HFFc6 (cell line): Measurements from ENCODE around the gene LSR. TPM values are rescaled to one million over a fixed set of nuclear protein-coding genes. Genes with fewer than 3 reads are reported as not detected.

ENCODE experiments used
- DNase-seq: peaks from one replicate; pipeline ENCODE4 v3.0.0-alpha.2; 2018
- H3K27ac Mint-ChIP-seq: 2 replicates; pipeline ENCODE4 v1.8.0; 2020; ENCODE audit warnings: mild to moderate bottlenecking, mixed read lengths
- H3K27me3 Mint-ChIP-seq: 2 replicates; pipeline ENCODE4 v1.8.0; 2021; ENCODE audit warnings: mild to moderate bottlenecking, moderate library complexity, mixed read lengths; ENCODE audit not compliant: insufficient read depth
- H3K36me3 Mint-ChIP-seq: 2 replicates; pipeline ENCODE4 v1.8.0; 2021; ENCODE audit warnings: low read depth, mixed read lengths
- H3K4me1 Mint-ChIP-seq: 2 replicates; pipeline ENCODE4 v1.8.0; 2020; ENCODE audit warnings: low read depth, mixed read lengths
- H3K4me3 Mint-ChIP-seq: 2 replicates; pipeline ENCODE4 v1.8.0; 2020; ENCODE audit warnings: mild to moderate bottlenecking, moderate library complexity, mixed read lengths
- H3K9me3 Mint-ChIP-seq: 2 replicates; pipeline ENCODE4 v1.8.0; 2020; ENCODE audit warnings: mild to moderate bottlenecking, mixed read lengths
- long read RNA-seq: library from polyadenylated mRNA; unstranded; transcript quantifications from one replicate; pipeline ENCODE4 v2.0.0, GENCODE V29; 2019
- total RNA-seq, 6 experiments: library from RNA; stranded (reverse); fragmentation: NEBNext Ultra II Directional; extraction: Animal tissue kit (Norgen Biotek cat#: 25700); gene quantifications; 2 replicates in 1 of 6; 3 replicates in 5 of 6; pipeline ENCODE4 v1.2.3, GENCODE V29; 2021
- TF ChIP-seq, protein P1 (sequence below): fragments of 200-600 bp; sonication (generic); IDR thresholded peaks from 2 replicates; pipeline ENCODE4 v1.5.0; 2021; ENCODE audit warnings: antibody characterized with exemption, mild to moderate bottlenecking

The LSR gene, protein sequence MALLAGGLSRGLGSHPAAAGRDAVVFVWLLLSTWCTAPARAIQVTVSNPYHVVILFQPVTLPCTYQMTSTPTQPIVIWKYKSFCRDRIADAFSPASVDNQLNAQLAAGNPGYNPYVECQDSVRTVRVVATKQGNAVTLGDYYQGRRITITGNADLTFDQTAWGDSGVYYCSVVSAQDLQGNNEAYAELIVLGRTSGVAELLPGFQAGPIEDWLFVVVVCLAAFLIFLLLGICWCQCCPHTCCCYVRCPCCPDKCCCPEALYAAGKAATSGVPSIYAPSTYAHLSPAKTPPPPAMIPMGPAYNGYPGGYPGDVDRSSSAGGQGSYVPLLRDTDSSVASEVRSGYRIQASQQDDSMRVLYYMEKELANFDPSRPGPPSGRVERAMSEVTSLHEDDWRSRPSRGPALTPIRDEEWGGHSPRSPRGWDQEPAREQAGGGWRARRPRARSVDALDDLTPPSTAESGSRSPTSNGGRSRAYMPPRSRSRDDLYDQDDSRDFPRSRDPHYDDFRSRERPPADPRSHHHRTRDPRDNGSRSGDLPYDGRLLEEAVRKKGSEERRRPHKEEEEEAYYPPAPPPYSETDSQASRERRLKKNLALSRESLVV
- 1 to 10 TPM; 1.7 to 3.3 (median 2.3) TPM for total RNA-seq
- long read RNA-seq, partial matches to known transcripts, result 1 of 1 reads
- long read RNA-seq, other reads (novel, unspliced or antisense), result 0 of 1 reads

DNA sequence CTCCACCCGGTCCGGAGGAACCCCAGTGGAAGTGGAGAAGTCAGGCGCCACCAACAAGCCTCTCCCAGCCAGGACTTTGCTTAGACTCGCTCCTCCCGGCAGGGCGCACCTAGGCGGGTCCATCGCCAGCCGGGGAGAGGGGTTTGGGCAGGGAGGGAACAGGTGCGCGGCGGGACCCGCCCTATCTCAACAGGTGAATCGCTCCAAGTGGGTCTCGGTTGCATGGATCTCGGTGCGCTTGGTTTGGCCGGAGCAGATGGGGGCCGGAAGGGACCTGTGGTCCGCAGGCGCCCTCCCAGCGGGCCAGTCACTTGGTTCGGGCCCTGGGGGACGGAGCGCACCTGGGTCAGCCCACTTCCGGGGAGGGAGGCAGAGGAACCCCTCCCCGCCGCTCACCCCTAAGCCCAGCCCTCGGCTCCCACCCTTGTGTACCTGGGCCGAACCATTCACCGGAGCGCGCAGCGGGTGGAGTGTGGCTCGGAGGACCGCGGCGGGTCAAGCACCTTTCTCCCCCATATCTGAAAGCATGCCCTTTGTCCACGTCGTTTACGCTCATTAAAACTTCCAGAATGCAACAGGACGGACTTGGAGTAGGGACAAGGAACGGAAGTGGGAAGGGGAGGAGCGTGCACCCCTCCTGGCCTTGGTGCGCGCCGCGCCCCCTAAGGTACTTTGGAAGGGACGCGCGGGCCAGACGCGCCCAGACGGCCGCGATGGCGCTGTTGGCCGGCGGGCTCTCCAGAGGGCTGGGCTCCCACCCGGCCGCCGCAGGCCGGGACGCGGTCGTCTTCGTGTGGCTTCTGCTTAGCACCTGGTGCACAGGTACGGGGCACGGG, at the start of gene LSR:
TSS of gene LSR (plus strand) at position 693 of the 836 bp plus-strand sequence. CDS start at position 714, 21 bp downstream.
- H3K36me3 Mint-ChIP-seq, result peaks cover 5% of the 10 kb centered on the region; the same call in 1 of the 2 replicates
- no peaks in the 10 kb centered on the region for H3K4me1 Mint-ChIP-seq
- H3K27ac Mint-ChIP-seq, result no peak within 1 kb of the TSS
- TF ChIP-seq, protein P1, sequence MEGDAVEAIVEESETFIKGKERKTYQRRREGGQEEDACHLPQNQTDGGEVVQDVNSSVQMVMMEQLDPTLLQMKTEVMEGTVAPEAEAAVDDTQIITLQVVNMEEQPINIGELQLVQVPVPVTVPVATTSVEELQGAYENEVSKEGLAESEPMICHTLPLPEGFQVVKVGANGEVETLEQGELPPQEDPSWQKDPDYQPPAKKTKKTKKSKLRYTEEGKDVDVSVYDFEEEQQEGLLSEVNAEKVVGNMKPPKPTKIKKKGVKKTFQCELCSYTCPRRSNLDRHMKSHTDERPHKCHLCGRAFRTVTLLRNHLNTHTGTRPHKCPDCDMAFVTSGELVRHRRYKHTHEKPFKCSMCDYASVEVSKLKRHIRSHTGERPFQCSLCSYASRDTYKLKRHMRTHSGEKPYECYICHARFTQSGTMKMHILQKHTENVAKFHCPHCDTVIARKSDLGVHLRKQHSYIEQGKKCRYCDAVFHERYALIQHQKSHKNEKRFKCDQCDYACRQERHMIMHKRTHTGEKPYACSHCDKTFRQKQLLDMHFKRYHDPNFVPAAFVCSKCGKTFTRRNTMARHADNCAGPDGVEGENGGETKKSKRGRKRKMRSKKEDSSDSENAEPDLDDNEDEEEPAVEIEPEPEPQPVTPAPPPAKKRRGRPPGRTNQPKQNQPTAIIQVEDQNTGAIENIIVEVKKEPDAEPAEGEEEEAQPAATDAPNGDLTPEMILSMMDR, result no peak
- peaks cover 6% of the 10 kb centered on the region; the same call in 1 of the 2 replicates for H3K9me3 Mint-ChIP-seq
- no peak for DNase-seq
- peaks cover 39% of the 10 kb centered on the region for H3K27me3 Mint-ChIP-seq
- H3K4me3 Mint-ChIP-seq, result no peak within 1 kb of the TSS

- Mint-ChIP-seq H3K36me3 (no peaks in the 10 kb centered on the region), H3K4me3 (no peak overlapping the region), H3K27me3 (peaks cover 26% of the 10 kb centered on the region), H3K4me1 (peaks cover 19% of the 10 kb centered on the region), H3K9me3 (no peaks in the 10 kb centered on the region), H3K27ac (no peak overlapping the region)
- TF ChIP-seq, protein P1, result no peak
- no peak for DNase-seq
Observed at GRCh38 chr19:35199481-35199880, 49.3 kb upstream of the LSR start.

- Mint-ChIP-seq H3K4me1 (no peaks in the 10 kb centered on the region), H3K27ac (no peak overlapping the region), H3K36me3 (no peaks in the 10 kb centered on the region), H3K27me3 (peaks cover 35% of the 10 kb centered on the region), H3K9me3 (no peaks in the 10 kb centered on the region), H3K4me3 (no peak overlapping the region)
- DNase-seq, result no peak
- TF ChIP-seq, protein P1, result no peak
Observed at GRCh38 chr19:35202722-35203688, 45.8 kb upstream of the LSR start.

DNA sequence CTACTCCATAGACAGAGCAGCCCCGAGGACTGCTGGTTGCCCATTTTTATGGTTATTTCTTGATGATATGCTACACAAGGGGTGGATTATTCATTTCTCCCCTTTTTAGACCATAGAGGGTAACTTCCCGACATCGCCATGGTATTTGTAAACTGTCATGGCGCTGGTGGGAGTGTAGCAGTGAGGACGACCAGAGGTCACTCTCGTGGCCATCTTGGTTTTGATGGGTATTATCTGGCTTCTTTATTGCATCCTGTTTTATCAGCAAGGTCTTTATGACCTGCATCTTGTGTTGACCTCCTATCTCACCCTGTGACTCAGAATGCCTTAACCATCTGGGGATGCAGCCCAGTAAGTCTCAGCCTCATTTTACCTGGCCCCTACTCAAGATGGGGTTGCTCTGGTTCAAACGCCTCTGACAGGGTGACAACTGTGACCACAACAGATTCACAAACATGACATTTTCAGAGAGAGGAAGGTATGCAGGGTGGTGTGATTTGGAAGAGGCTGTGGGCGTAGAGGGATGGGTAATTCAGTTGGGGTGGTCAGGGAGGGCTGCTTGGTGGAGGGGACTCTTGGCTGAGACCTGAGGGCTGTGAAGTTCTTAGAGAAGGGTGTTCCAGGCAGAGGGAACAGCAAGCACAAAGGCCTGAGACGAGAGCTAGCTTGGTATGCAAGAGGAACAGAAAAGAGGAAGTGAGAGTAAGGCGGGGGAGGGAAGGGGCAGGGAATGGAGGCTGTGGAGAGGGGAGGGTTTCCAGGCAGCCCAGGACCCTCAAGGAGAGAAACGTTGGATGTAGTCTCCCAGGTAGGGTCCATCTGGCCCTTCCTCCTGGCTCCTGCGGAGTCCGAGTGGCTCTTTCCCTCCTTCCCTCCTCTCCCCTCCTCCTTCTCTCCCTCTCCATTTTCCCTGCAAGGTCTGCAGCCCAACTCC, 43.7 kb upstream of the LSR start:
- Mint-ChIP-seq H3K36me3 (no peaks in the 10 kb centered on the region), H3K27me3 (peaks cover 25% of the 10 kb centered on the region), H3K27ac (no peak overlapping the region), H3K9me3 (no peaks in the 10 kb centered on the region), H3K4me3 (no peak overlapping the region), H3K4me1 (no peaks in the 10 kb centered on the region)
- DNase-seq, result no peak
- TF ChIP-seq, protein P1, result no peak
